H7 (cell line): ENCODE data around the gene CAPSL. TPM values are rescaled to one million over a fixed set of nuclear protein-coding genes. Genes with fewer than 3 reads are reported as not detected.
"Not testable (repeated sequence)": the region's sequence is repeated elsewhere in the genome, so short reads cannot be mapped to it uniquely, and the experiment has no call there.

Source experiments
- DNase-seq: peaks from one replicate; pipeline ENCODE4 v3.0.0; 2012
- H3K27me3 ChIP-seq: 2 replicates; pipeline ENCODE4 v1.6.0; 2011; ENCODE audit warnings: mild to moderate bottlenecking, low read length; ENCODE audit not compliant: control insufficient read depth, insufficient read depth
- H3K36me3 ChIP-seq: replicated peaks from 2 replicates; pipeline ENCODE4 v1.5.1; 2011; ENCODE audit warnings: low read length; ENCODE audit not compliant: control insufficient read depth, insufficient read depth
- H3K4me3 ChIP-seq: 2 replicates; pipeline ENCODE4 v1.5.1; 2011; ENCODE audit warnings: low read depth, mild to moderate bottlenecking, control low read depth, low read length, moderate library complexity; ENCODE audit not compliant: insufficient read depth
- total RNA-seq: library from RNA; depleted of rRNA; stranded (reverse); fragments of >200 nt; shearing (Covaris generic); gene quantifications from 2 replicates; pipeline ENCODE4 v1.2.3, GENCODE V29; 2014

The CAPSL gene
- total RNA-seq, 1 experiment from 2014 or later: not detected

DNA sequence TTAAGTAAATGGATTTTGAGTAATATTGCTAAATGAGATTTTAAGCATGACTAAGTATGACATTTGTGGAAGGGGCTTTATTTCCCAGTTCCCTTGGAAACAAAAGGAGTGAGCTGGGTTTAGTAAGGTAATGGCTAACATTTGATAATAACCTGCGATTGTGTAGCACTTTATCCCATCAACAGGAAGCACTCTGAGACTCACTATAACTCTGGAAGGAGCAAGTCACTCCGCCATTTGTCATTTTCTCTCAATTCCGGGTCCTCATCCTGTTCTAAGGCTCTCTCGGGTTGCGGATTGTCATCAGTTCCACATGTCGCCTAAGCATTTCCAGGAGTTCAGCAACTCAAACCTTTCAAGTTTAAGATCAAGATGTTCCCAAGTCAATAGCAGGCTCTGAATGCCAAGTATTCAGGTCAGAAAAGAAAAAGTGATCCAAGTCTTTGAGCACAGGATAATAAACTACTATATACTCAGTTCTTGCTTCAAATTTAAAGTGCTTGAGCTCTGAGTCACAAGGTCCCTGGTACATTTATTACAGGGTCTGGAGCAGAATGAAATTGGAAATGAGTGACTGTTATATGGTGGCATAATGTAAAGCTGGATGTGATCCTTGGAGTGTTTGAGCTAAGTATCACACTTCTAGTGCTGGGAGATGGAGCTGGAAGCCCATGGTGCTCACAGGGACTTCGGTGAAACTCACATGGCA is 39.3 kb downstream of the CAPSL start:
- H3K36me3 ChIP-seq: no peaks in the 10 kb centered on the region
- no peaks in the 10 kb centered on the region for H3K27me3 ChIP-seq
- DNase-seq: no peak
- H3K4me3 ChIP-seq: no peak overlapping the region

DNA sequence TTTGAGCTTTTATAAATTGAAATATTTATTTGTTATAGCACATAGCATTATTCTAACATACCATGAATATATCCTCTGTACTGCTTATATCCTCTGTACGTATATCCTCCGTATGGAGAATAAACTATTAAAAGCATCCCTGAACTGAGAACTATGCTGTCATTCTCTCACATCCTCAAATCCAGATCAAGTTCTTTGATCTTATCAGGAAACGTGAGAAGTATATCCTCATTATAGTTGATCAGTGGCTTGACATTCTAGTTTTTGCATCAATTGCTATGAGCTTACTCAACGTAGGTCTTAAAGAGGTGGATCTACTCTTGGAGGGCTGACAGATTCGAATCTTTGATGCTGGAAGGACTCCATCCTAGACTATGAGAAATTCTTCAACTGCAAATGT is 44.3 kb downstream of the CAPSL start:
- H3K36me3 ChIP-seq: no peaks in the 10 kb centered on the region
- no peak overlapping the region for H3K4me3 ChIP-seq
- no peak for DNase-seq
- no peaks in the 10 kb centered on the region for H3K27me3 ChIP-seq

- H3K27me3 ChIP-seq, H3K36me3 ChIP-seq, H3K4me3 ChIP-seq, DNase-seq: not testable (repeated sequence)
Observed at GRCh38 chr5:35892799-35893198, 45.6 kb downstream of the CAPSL start.

GRCh38 chr5:35890021-35891020 is 48.1 kb downstream of the CAPSL start:
- H3K4me3 ChIP-seq: no peak overlapping the region
- no peaks in the 10 kb centered on the region for H3K27me3 ChIP-seq
- H3K36me3 ChIP-seq: no peaks in the 10 kb centered on the region
- DNase-seq: no peak

DNA sequence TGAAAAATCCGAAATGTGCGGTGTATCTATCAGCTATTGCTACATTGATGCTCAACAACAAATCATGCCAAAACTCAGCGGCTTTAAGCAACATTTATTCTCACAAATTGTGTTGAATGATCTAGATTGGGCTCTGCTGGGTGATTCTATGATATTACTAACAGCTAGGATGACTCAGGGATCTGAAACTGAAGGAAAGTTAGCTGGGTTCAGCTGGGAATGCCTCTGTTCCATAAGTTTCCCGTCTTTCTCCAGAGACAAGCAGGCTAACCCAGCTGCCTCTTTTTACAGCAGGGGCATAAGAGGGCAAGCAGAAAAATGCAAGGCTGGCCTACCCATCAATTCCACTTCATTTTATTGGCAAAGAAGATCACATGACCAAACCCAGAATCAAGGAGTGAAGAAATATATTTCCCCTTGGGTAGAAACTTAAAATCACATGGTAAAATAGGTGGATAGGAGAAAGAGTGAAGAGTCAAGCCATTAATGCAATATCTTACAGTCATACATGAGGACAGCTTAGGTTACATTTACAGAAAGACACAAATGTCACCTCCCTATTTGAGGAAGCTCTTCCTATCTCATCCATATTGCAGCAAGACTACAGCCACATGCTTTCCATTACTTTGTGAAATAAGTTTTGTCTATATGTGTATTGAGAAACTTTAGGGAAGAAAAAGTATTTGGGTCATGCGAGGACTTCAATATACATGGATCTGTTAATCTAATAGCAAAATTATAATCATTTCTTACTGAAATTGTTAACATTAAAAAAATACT is 50.9 kb downstream of the CAPSL start:
- Histone ChIP-seq H3K27me3 (no peaks in the 10 kb centered on the region), H3K36me3 (no peaks in the 10 kb centered on the region), H3K4me3 (no peak overlapping the region)
- no peak for DNase-seq

- no peaks in the 10 kb centered on the region for H3K36me3 ChIP-seq
- no peaks in the 10 kb centered on the region for H3K27me3 ChIP-seq
- no peak for DNase-seq
- H3K4me3 ChIP-seq: no peak overlapping the region
Observed at GRCh38 chr5:35886381-35886780, 52.0 kb downstream of the CAPSL start.

GRCh38 chr5:35884773-35885172 is 53.6 kb downstream of the CAPSL start:
- Histone ChIP-seq H3K27me3 (no peaks in the 10 kb centered on the region), H3K36me3 (no peaks in the 10 kb centered on the region), H3K4me3 (no peak overlapping the region)
- no peak for DNase-seq

DNA sequence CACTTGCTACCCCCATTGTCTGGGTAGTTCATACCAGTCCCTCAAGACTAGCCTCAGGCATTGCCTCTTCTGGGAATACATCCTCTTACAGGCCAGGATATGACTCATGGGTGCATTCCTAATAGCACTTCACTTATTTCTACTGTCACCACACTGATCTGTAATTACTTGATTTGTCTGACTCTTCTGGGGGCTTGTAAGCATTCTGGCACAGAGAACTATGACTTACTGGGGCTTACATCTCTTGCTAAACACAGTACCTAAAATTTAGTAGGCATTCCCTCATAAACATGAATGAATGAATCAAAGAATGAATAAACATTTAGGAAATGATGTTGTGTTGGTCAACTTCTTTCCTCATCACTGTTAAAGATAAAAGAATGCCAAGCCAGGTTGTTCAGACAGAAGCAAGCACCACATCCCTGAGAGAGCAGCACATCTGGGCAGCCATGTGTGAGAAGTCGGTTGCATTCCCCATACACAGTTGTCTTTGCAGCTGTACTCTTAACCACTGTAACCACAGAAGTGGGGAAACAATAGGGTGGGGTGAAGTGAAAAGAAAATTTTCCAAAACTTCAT is 54.1 kb downstream of the CAPSL start:
- no peak overlapping the region for H3K4me3 ChIP-seq
- H3K36me3 ChIP-seq: no peaks in the 10 kb centered on the region
- DNase-seq: no peak
- H3K27me3 ChIP-seq: no peaks in the 10 kb centered on the region

DNA sequence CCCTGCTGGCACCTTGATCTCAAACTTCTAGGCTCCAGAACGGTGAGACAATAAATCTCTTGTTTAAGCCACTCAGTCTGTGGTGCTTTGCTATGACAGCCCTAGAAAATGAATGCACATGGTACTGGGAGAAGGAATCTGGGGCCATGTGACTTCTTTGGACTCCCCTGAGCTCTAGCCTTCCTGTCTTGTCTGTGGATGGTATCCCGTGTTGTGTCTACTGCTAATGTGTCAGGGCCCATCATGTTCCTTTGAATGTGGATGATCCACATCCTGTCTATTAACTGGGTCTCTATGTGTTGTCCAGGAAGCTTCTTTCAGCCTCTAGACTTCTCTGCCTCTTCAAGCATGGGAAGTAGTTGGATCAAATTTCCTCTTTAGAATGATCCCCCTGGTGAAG is 56.7 kb downstream of the CAPSL start:
- Histone ChIP-seq H3K27me3 (no peaks in the 10 kb centered on the region), H3K36me3 (no peaks in the 10 kb centered on the region), H3K4me3 (no peak overlapping the region)
- no peak for DNase-seq

DNA sequence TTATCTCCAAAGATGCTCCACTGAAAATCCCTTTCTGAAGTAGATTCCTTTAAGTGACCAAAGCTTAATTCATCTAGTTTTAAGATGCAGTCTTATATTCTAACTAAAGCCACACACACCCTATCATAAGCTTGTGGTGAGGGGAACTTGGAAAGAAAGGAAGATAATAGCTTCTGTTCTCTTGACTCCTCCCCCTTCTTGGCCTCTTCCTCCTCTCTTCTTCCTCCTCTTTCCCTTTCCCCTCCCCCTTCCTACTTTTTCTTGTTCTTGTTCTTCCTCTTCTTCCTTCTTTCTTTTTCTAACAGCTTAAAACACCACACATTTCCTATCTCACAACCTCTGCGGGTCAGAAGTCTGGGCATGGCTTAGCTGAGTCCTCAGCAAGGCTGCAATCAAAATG is 58.3 kb downstream of the CAPSL start:
- Histone ChIP-seq H3K4me3 (no peak overlapping the region), H3K36me3 (no peaks in the 10 kb centered on the region), H3K27me3 (no peaks in the 10 kb centered on the region)
- no peak for DNase-seq

DNA sequence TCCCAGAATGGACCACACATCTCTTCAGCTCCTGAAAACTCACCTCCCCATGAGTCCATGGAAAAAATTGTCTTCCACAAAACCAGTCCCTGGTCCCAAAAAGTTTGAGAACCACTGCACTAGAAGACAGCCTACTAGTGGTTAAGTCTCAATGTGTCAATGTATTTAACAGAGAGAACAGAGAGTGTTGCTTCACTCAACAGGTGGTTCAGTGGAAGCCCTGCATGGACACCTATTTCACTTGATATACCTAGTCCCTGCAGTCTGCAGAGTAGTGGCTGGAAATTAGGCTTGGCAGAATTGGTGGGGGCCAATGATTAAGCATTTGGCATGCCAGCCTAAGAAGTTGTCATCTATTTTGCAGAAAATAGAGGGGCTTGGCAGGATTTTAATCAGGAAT is 58.8 kb downstream of the CAPSL start:
- Histone ChIP-seq H3K4me3 (no peak overlapping the region), H3K27me3 (no peaks in the 10 kb centered on the region), H3K36me3 (no peaks in the 10 kb centered on the region)
- no peak for DNase-seq

- Histone ChIP-seq H3K27me3 (no peaks in the 10 kb centered on the region), H3K4me3 (no peak overlapping the region), H3K36me3 (no peaks in the 10 kb centered on the region)
- DNase-seq: no peak
Observed at GRCh38 chr5:35879096-35879495, 59.3 kb downstream of the CAPSL start.

DNA sequence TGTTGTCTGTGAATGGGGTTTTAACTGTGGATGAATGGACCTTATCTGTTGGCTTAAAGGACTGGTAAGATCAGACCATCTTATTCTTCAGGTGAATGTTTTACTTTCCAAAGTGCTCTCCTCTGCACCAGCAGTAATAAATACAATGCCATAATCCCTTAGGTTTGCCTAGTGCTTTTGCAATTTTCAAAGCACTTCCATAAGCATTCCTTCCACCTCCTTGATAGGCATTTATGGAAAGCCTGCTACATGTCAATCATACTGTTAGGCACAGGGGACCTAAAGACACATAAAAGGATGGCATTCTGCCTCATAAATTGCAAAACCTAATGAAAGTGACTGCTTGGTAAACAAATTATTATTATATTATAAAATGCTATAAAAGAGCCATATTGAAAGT is 60.3 kb downstream of the CAPSL start:
- no peak overlapping the region for H3K4me3 ChIP-seq
- DNase-seq: no peak
- no peaks in the 10 kb centered on the region for H3K27me3 ChIP-seq
- H3K36me3 ChIP-seq: no peaks in the 10 kb centered on the region

- DNase-seq: no peak
- no peak overlapping the region for H3K4me3 ChIP-seq
- no peaks in the 10 kb centered on the region for H3K27me3 ChIP-seq
- no peaks in the 10 kb centered on the region for H3K36me3 ChIP-seq
Observed at GRCh38 chr5:35877655-35878054, 60.8 kb downstream of the CAPSL start.
